ENCODE measurements around the gene ECI1.

Gene ECI1

DNA sequence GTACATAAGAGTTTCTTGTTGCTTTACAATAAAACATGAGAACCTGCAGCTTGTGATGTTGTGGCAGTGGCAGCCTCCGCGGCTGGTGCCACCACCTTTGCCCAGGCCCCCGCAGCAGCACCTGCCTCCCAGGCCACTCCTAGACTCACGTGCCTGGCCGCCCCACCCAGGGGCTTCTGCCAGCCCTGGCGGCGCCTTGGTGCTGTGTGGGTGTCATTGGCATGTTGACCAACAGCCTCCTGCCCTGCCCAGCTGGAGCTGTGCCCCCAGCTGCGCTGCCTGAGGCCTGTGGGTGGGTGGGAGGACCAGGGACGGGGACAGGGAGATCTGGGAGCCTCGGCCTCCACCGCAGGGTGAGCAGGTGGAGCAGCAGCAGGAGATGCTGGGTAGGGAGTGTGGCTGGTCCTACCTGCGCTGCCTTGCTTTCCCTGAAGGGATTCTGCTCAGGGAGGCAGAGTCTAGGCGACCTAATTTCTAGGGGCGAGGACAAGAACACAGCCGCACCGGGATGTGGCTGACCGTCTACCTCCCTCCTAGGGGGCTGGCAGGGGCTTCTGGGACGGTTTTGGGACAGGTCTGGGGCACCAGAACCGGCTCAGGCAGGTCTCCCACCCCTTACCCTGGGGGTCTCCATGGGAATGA, 15.6 kb downstream of the ECI1 start:
- H4K20me1 ChIP-seq (ENCODE audit: insufficient read depth, low read length) = no peaks in the 10 kb centered on the region
- no peak overlapping the region for H3K4me3 ChIP-seq (ENCODE audit: low read length)
- no peaks in the 10 kb centered on the region for H3K9me3 ChIP-seq (ENCODE audit: insufficient read depth, low read length)
- peaks cover 23% of the 10 kb centered on the region for H3K36me3 ChIP-seq (replicated peaks; ENCODE audit: low read depth, low read length)
- H3K4me1 ChIP-seq (ENCODE audit: low read length) = no peaks in the 10 kb centered on the region
- TF ChIP-seq, protein P1, sequence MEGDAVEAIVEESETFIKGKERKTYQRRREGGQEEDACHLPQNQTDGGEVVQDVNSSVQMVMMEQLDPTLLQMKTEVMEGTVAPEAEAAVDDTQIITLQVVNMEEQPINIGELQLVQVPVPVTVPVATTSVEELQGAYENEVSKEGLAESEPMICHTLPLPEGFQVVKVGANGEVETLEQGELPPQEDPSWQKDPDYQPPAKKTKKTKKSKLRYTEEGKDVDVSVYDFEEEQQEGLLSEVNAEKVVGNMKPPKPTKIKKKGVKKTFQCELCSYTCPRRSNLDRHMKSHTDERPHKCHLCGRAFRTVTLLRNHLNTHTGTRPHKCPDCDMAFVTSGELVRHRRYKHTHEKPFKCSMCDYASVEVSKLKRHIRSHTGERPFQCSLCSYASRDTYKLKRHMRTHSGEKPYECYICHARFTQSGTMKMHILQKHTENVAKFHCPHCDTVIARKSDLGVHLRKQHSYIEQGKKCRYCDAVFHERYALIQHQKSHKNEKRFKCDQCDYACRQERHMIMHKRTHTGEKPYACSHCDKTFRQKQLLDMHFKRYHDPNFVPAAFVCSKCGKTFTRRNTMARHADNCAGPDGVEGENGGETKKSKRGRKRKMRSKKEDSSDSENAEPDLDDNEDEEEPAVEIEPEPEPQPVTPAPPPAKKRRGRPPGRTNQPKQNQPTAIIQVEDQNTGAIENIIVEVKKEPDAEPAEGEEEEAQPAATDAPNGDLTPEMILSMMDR (IDR thresholded peaks at IDR 0.05; ENCODE audit: low read depth, low read length) = no peak
- TF ChIP-seq EZH2phosphoT487 (IDR thresholded peaks at IDR 0.05; ENCODE audit: low read depth) = no peak
- H3K9ac ChIP-seq (ENCODE audit: low read length) = no peak overlapping the region
- no peak overlapping the region for H2AFZ ChIP-seq (ENCODE audit: low read depth, low read length)
- no peaks in the 10 kb centered on the region for H3K79me2 ChIP-seq (ENCODE audit: low read length)
- no peaks in the 10 kb centered on the region for H3K27me3 ChIP-seq (ENCODE audit: low read depth, low read length)
- no peak overlapping the region for H3K4me2 ChIP-seq (ENCODE audit: low read length)
- no peak overlapping the region for H3K27ac ChIP-seq (ENCODE audit: low read length)

DNA sequence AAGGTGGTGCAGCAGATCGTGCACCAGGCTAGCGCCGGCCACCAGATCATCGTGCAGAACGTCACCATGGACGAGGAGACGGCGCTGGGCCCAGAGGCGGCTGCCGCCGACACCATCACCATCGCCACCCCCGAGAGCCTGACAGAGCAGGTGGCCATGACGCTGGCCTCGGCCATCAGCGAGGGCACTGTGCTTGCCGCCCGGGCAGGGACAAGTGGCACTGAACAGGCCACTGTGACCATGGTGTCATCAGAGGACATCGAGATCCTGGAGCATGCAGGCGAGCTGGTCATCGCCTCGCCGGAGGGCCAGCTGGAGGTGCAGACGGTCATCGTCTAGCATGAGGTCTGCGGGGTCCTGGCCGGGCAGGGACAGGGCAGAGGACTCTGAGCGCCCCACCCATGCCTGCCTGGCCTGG, 16.1 kb downstream of the ECI1 start:
- no peak for TF ChIP-seq EZH2phosphoT487 (IDR thresholded peaks at IDR 0.05; ENCODE audit: low read depth)
- TF ChIP-seq, protein P1 (IDR thresholded peaks at IDR 0.05; ENCODE audit: low read depth, low read length) = no peak
- Histone ChIP-seq H3K27ac (ENCODE audit: low read length) (no peak overlapping the region), H3K79me2 (ENCODE audit: low read length) (no peaks in the 10 kb centered on the region), H3K27me3 (ENCODE audit: low read depth, low read length) (no peaks in the 10 kb centered on the region), H3K9me3 (ENCODE audit: insufficient read depth, low read length) (no peaks in the 10 kb centered on the region), H3K4me1 (ENCODE audit: low read length) (no peaks in the 10 kb centered on the region), H3K36me3 (replicated peaks; ENCODE audit: low read depth, low read length) (peaks cover 23% of the 10 kb centered on the region), H4K20me1 (ENCODE audit: insufficient read depth, low read length) (no peaks in the 10 kb centered on the region), H3K9ac (ENCODE audit: low read length) (no peak overlapping the region), H3K4me3 (ENCODE audit: low read length) (no peak overlapping the region), H3K4me2 (ENCODE audit: low read length) (no peak overlapping the region), H2AFZ (ENCODE audit: low read depth, low read length) (no peak overlapping the region)

DNA sequence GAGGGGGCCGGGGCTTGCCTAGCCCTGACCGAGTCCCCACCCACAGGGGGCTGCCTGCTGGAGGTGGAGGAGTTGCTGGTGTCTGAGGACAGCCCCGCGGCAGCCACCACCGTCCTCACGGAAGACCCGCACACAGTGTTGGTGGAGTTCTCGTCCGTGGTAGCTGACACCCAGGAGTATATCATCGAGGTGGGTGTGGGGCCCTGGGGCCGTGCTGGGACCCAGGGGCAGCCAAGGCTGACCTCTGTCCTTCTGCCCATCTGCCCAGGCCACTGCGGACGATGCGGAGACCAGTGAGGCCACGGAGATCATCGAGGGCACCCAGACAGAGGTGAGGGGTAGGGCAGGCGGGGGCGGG, 16.6 kb downstream of the ECI1 start:
- Histone ChIP-seq H3K9me3 (ENCODE audit: insufficient read depth, low read length) (no peaks in the 10 kb centered on the region), H4K20me1 (ENCODE audit: insufficient read depth, low read length) (no peaks in the 10 kb centered on the region), H3K4me3 (ENCODE audit: low read length) (no peak overlapping the region), H3K79me2 (ENCODE audit: low read length) (no peaks in the 10 kb centered on the region), H3K4me2 (ENCODE audit: low read length) (no peak overlapping the region), H3K9ac (ENCODE audit: low read length) (no peak overlapping the region), H3K27ac (ENCODE audit: low read length) (no peak overlapping the region), H3K36me3 (replicated peaks; ENCODE audit: low read depth, low read length) (peaks cover 23% of the 10 kb centered on the region), H2AFZ (ENCODE audit: low read depth, low read length) (no peak overlapping the region), H3K27me3 (ENCODE audit: low read depth, low read length) (no peaks in the 10 kb centered on the region), H3K4me1 (ENCODE audit: low read length) (no peaks in the 10 kb centered on the region)
- no peak for TF ChIP-seq EZH2phosphoT487 (IDR thresholded peaks at IDR 0.05; ENCODE audit: low read depth)
- TF ChIP-seq, protein P1 (IDR thresholded peaks at IDR 0.05; ENCODE audit: low read depth, low read length) = no peak

DNA sequence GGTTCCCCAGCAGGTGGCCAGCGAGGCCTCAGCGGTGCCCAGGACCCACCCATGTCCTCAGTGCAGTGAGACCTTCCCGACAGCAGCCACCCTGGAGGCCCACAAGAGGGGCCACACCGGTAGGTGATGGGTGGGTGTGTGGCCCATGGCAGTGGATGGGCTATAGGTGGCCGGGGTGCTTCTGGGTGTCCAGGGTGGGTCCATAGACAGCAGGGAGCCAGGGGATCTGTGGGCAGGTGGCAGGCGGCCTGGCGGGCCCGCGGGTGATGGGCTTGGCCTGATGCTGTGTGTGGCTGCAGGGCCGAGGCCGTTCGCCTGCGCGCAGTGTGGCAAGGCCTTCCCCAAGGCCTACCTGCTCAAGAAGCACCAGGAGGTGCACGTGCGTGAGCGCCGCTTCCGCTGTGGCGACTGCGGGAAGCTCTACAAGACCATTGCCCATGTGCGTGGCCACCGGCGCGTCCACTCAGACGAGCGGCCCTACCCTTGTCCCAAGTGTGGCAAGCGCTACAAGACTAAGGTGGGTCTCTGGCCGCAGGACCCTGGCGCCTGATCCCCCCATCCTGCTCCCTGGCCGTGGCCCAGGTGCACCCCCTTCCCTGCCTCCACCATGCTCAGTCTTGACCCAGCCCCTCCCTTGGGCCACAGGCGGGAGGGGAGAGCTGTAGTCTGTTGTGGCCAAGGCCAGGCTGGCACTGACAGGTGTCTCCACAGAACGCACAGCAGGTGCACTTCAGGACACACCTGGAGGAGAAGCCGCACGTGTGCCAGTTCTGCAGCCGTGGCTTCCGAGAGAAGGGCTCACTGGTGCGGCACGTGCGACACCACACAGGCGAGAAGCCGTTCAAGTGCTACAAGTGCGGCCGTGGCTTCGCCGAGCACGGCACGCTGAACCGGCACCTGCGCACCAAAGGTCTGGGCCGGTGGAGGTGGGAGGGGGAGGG, 17.2 kb downstream of the ECI1 start:
- H2AFZ ChIP-seq (ENCODE audit: low read depth, low read length) = no peak overlapping the region
- no peaks in the 10 kb centered on the region for H4K20me1 ChIP-seq (ENCODE audit: insufficient read depth, low read length)
- H3K4me3 ChIP-seq (ENCODE audit: low read length) = no peak overlapping the region
- no peaks in the 10 kb centered on the region; the same call in 1 of the 2 replicates for H3K79me2 ChIP-seq (ENCODE audit: low read length)
- no peak overlapping the region for H3K27ac ChIP-seq (ENCODE audit: low read length)
- H3K9ac ChIP-seq (ENCODE audit: low read length) = no peak overlapping the region
- H3K4me2 ChIP-seq (ENCODE audit: low read length) = no peak overlapping the region
- peaks cover 20% of the 10 kb centered on the region for H3K36me3 ChIP-seq (replicated peaks; ENCODE audit: low read depth, low read length)
- no peaks in the 10 kb centered on the region for H3K9me3 ChIP-seq (ENCODE audit: insufficient read depth, low read length)
- TF ChIP-seq EZH2phosphoT487 (IDR thresholded peaks at IDR 0.05; ENCODE audit: low read depth) = no peak
- TF ChIP-seq, protein P1 (IDR thresholded peaks at IDR 0.05; ENCODE audit: low read depth, low read length) = no peak
- no peaks in the 10 kb centered on the region for H3K27me3 ChIP-seq (ENCODE audit: low read depth, low read length)
- H3K4me1 ChIP-seq (ENCODE audit: low read length) = no peaks in the 10 kb centered on the region

Data from OCI-LY3 (cell line).